ENCODE measurements around the gene OXGR1. TPM values are rescaled to one million over a fixed set of nuclear protein-coding genes. Genes with fewer than 3 reads are reported as not detected.

OXGR1 gene
- total and polyA plus RNA-seq, 2 donors (not counting 3 experiments of a cell fraction or from before 2014, with no cell fraction given): not detected

DNA sequence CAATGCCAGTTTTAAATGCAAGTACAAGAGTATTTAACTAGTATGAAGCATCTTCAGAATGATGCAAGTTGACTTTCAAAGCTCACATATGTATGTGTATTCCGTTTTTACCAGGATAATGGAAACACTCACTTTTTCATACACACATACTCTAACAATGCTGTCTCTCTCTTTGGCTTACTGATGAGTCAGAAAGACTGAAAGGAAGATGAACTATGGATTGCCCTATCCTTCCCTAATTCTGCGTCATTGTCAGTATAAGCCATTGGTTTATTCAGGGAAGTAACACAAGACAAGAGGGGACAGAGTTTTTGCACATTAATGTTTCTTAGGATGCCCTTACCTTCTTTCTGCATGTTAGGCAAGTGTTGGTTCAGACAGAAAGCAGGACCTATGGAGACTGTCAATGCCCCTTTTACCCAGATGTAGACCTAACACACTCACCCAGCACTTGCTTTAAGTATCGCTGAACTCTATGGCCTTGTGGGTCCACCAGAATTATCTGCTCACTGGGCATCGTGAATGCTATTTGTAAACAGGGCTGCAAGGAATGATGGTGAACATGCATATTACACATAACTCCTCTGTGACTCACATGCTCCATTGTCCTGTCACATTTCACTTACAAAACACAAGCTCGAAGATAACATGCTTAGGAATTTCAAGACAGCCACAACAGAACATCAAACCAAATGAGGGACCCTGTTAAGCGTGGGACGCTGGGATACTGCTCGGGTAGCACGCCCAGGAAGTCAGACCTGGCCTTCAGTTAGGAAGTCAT, 10.0 kb upstream of the OXGR1 start:
- dilution Hi-C loops (cut with MboI; ENCODE audit: extremely low pct_ligation_motif_present, low sequenced_read_pairs) (no loop called here), intact Hi-C loops (cut with micrococcal nuclease) (no loop called here)
- H2AFZ ChIP-seq (ENCODE audit: low read depth, low read length): no peak overlapping the region
- H3K36me3 ChIP-seq (ENCODE audit: control insufficient read depth in 2 of 2, extremely low read depth in 1 of 2, insufficient read depth in 2 of 2, low read length in 2 of 2): no peaks in the 10 kb centered on the region
- no peak overlapping the region for H3K27ac ChIP-seq (ENCODE audit: insufficient read depth, low read depth, low read length)
- H3K79me2 ChIP-seq (ENCODE audit: control insufficient read depth, insufficient read depth, low read length): no peaks in the 10 kb centered on the region
- no peaks in the 10 kb centered on the region for H3K9me1 ChIP-seq (replicated peaks; ENCODE audit: control insufficient read depth, extremely low read depth, insufficient read depth, low read length)
- TF ChIP-seq FOS (IDR thresholded peaks at IDR 0.05; ENCODE audit: borderline replicate concordance, insufficient read depth, low read length): no peak
- no peak for TF ChIP-seq POLR2A (IDR thresholded peaks at IDR 0.05; ENCODE audit: low read depth, low read length)
- TF ChIP-seq EZH2 (IDR thresholded peaks at IDR 0.05; ENCODE audit: borderline replicate concordance, low read depth, low read length, severe bottlenecking): no peak
- TF ChIP-seq, protein P1, sequence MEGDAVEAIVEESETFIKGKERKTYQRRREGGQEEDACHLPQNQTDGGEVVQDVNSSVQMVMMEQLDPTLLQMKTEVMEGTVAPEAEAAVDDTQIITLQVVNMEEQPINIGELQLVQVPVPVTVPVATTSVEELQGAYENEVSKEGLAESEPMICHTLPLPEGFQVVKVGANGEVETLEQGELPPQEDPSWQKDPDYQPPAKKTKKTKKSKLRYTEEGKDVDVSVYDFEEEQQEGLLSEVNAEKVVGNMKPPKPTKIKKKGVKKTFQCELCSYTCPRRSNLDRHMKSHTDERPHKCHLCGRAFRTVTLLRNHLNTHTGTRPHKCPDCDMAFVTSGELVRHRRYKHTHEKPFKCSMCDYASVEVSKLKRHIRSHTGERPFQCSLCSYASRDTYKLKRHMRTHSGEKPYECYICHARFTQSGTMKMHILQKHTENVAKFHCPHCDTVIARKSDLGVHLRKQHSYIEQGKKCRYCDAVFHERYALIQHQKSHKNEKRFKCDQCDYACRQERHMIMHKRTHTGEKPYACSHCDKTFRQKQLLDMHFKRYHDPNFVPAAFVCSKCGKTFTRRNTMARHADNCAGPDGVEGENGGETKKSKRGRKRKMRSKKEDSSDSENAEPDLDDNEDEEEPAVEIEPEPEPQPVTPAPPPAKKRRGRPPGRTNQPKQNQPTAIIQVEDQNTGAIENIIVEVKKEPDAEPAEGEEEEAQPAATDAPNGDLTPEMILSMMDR (IDR thresholded peaks at IDR 0.05; ENCODE audit: extremely low read depth in 1 of 2, insufficient read depth in 1 of 2, low read depth in 1 of 2, low read length in 2 of 2): no peak
- no peak for TF ChIP-seq JUN (IDR thresholded peaks at IDR 0.05; ENCODE audit: borderline replicate concordance, insufficient read depth, insufficient read length, low read depth)
- no peak for TF ChIP-seq GATA2 (IDR thresholded peaks at IDR 0.05; ENCODE audit: insufficient read depth, insufficient read length, low read depth, low read length)
- no peak for TF ChIP-seq MYC (IDR thresholded peaks at IDR 0.05; ENCODE audit: low read depth, low read length)
- TF ChIP-seq POLR2AphosphoS5 (IDR thresholded peaks at IDR 0.05; ENCODE audit: insufficient read depth, low read depth, low read length): no peak
- TF ChIP-seq, protein P2, sequence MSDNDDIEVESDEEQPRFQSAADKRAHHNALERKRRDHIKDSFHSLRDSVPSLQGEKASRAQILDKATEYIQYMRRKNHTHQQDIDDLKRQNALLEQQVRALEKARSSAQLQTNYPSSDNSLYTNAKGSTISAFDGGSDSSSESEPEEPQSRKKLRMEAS (IDR thresholded peaks at IDR 0.05; ENCODE audit: insufficient read depth, insufficient read length): no peak
- FAIRE-seq: no peak
- BruUV-seq (replicated peaks): no TSS peak
- no peak for DNase-seq (ENCODE audit: low read depth, low spot score)
- no peaks in the 10 kb centered on the region for H3K9me3 ChIP-seq (replicated peaks; ENCODE audit: control insufficient read depth, insufficient read depth, low read length)
- H3K4me2 ChIP-seq (ENCODE audit: insufficient read depth, low read length): no peak overlapping the region
- H3K27me3 ChIP-seq (ENCODE audit: control insufficient read depth in 2 of 2, insufficient read depth in 2 of 2, low read length in 2 of 2): peaks cover 18 to 35% of the 10 kb centered on the region in 2 experiments
- no peaks in the 10 kb centered on the region for H4K20me1 ChIP-seq (replicated peaks; ENCODE audit: control insufficient read depth, extremely low read depth, insufficient read depth, low read length)
- POLR2A ChIA-PET: no interaction called here
- no peaks in the 10 kb centered on the region for H3K4me1 ChIP-seq (ENCODE audit: control insufficient read depth, extremely low read depth, insufficient read depth, low read length)
- CTCF ChIA-PET: interaction anchor here (0.9 to 3.8 kb wide), 3 partner anchors 13 to 46 kb away, joined by 3 to 24 read pairs (median 4); no protein-coding TSS in a partner anchor
- no peak overlapping the region for H3K9ac ChIP-seq (replicated peaks; ENCODE audit: extremely low read depth, insufficient read depth, low read length)
- H3K4me3 ChIP-seq (replicated peaks in 1 of 3; ENCODE audit: insufficient read depth in 1 of 3, low read depth in 1 of 3, low read length in 3 of 3): no peak overlapping the region
